Common myeloid progenitor, CD34-positive (primary cell): ENCODE data around the gene IL17RC.

ENCODE experiments used
- CTCF ChIA-PET: fragments of 350-600 bp; sonication (Branson Sonifier 250); formaldehyde crosslinking; loops from one replicate; lab custom pipeline; 2021; ENCODE audit warnings: antibody characterized with exemption; lab: Charles Lee
- POLR2A ChIA-PET: fragments of 350-600 bp; sonication (Branson Sonifier 250); formaldehyde crosslinking; loops from one replicate; lab custom pipeline; 2021; ENCODE audit warnings: antibody characterized with exemption; lab: Charles Lee
- DNase-seq, 3 donors: peaks; one replicate each; pipeline versions ENCODE4 v3.0.0 to v3.0.0-alpha.2; 2013
- H3K27ac ChIP-seq, 2 experiments: 1 replicate in 1 of 2; 2 replicates in 1 of 2; pipeline ENCODE4 v1.7.0; 2013; ENCODE audit warnings: inconsistent platforms in 2 of 2, low read length in 2 of 2, mild to moderate bottlenecking in 2 of 2, low read depth in 1 of 2, moderate library complexity in 1 of 2; ENCODE audit not compliant: severe bottlenecking in 2 of 2, insufficient read depth in 1 of 2, poor library complexity in 1 of 2
- H3K27me3 ChIP-seq, 5 experiments: replicated peaks in 2 of 5; 1 replicate in 3 of 5; 2 replicates in 2 of 5; pipeline versions ENCODE4 v1.6.1 to v1.7.0; 2013; ENCODE audit warnings: low read length in 4 of 5, mild to moderate bottlenecking in 2 of 5, moderate library complexity in 2 of 5, inconsistent platforms in 1 of 5; ENCODE audit not compliant: insufficient read depth in 5 of 5, control insufficient read depth in 4 of 5
- H3K36me3 ChIP-seq, 4 experiments: 1 replicate in 2 of 4; 2 replicates in 2 of 4; pipeline versions ENCODE4 v1.6.1 to v1.7.0; 2013; ENCODE audit warnings: low read length in 3 of 4, control low read depth in 1 of 4, mild to moderate bottlenecking in 1 of 4; ENCODE audit not compliant: control insufficient read depth in 4 of 4, insufficient read depth in 4 of 4
- H3K4me1 ChIP-seq, 4 experiments: 1 replicate in 3 of 4; 2 replicates in 1 of 4; pipeline versions ENCODE4 v1.6.1 to v1.7.1; 2013; ENCODE audit warnings: low read length in 3 of 4, mild to moderate bottlenecking in 3 of 4, control low read depth in 1 of 4, inconsistent platforms in 1 of 4, moderate library complexity in 1 of 4; ENCODE audit not compliant: control insufficient read depth in 4 of 4, insufficient read depth in 4 of 4; ENCODE audit errors: control extremely low read depth in 1 of 4
- H3K4me3 ChIP-seq, 7 experiments: 1 replicate in 4 of 7; 2 replicates in 3 of 7; pipeline versions ENCODE4 v1.5.1 to v1.7.0; 2013; ENCODE audit warnings: mild to moderate bottlenecking in 7 of 7, low read length in 6 of 7, moderate library complexity in 6 of 7, inconsistent platforms in 2 of 7, low read depth in 2 of 7, control low read depth in 1 of 7; ENCODE audit not compliant: insufficient read depth in 4 of 7, control insufficient read depth in 1 of 7; ENCODE audit errors: extremely low read depth in 1 of 7
- H3K9me3 ChIP-seq, 5 experiments: 1 replicate in 4 of 5; 2 replicates in 1 of 5; pipeline versions ENCODE4 v1.6.1 to v1.7.1; 2013; ENCODE audit warnings: low read length in 4 of 5, mild to moderate bottlenecking in 2 of 5, inconsistent platforms in 1 of 5, low read depth in 1 of 5, moderate library complexity in 1 of 5; ENCODE audit not compliant: control insufficient read depth in 4 of 5, insufficient read depth in 2 of 5; ENCODE audit errors: control extremely low read depth in 1 of 5
- WGBS: methylation state at CpG from one replicate; pipeline ENCODE4 v1.1.5; 2013; ENCODE audit not compliant: insufficient coverage; 5-methylcytosine and 5-hydroxymethylcytosine counted together

The IL17RC gene

DNA sequence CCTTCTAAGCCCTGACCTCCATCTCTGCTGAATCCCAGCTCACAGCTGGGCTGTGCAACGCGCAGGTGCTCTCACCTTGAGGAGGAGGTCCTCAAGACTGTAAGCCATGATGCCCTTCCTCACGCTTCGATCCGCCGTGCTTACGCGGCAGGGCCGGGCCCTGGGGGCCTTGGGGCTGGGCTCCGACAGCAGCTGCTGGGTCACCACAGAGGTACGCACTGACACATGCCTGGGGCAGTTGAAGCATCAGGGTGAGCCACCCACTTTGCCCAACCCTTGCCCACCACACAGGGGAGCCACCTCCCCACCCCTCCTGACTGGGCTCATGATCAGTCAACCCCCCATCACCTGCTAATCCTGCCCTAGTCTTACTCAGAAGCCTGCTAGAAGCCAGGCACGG lies 39.9 kb upstream of the IL17RC start:
- Histone ChIP-seq H3K27ac (no peak overlapping the region), H3K27me3 (no peaks in the 10 kb centered on the region), H3K36me3 (no peaks in the 10 kb centered on the region), H3K4me3 (no peak overlapping the region), H3K9me3 (no peaks in the 10 kb centered on the region), H3K4me1 (no peaks in the 10 kb centered on the region)
- CTCF ChIA-PET, result interaction anchor here (1.1 to 1.3 kb wide), 2 partner anchors 16 to 56 kb away, joined by 3 read pairs; no protein-coding TSS in a partner anchor
- peak in 2 of 3 donors; percentile 40 to 46 for DNase-seq
- WGBS, result 93% methylated on average over 11 of the region's 12 CpGs
- POLR2A ChIA-PET, result no interaction called here

GRCh38 chr3:9878700-9879099 lies 38.2 kb upstream of the IL17RC start:
- DNase-seq, result no peak
- no peaks in the 10 kb centered on the region for H3K9me3 ChIP-seq
- 85% methylated on average over 3 of the region's 5 CpGs for WGBS
- H3K36me3 ChIP-seq, result no peaks in the 10 kb centered on the region
- ChIA-PET CTCF (interaction anchor here (1.0 to 1.5 kb wide), 2 partner anchors 15 to 24 kb away, joined by 3 to 4 read pairs; partner anchors contain the start of gene IL17RE), POLR2A (no interaction called here)
- no peaks in the 10 kb centered on the region for H3K27me3 ChIP-seq
- H3K4me1 ChIP-seq, result no peaks in the 10 kb centered on the region
- no peak overlapping the region for H3K4me3 ChIP-seq
- no peak overlapping the region for H3K27ac ChIP-seq

DNA sequence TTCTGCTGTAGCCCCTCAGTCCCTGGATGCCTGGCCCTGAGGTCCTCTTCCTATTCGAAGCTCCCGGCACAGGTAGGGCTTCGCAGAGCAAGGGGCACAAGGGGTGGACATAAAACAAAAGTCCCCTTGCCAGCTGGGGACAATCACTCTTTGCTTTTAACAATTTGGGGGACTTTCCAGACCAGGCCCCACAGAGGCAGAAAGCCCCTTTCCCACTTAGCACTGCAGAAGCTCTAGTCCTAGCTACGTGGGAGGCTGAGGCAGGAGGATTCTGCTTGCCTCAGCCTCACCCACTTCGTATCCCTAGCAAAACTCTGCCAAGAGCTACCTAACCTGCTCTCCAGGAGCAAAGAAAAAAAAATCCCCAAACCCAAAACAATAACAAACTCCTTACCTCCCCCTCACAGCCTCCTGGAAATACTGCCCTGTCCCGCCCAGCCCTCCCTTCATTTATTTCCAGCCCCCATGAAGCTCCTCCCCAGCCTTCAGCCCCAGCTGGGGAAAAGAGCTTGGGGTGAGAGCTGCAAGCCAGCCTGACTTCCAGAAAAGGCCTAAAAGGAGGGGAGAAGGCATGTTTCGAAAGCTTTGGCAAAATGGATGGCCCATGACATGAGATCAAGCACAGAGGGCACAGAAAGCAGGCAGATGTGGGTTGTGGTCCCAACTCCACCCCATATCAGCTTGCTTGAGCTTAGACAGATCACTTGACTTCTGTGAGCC lies 36.9 kb upstream of the IL17RC start, which contains the start of gene CIDEC:
Gene CIDEC (minus strand): TSS at position 424 of the 720 bp plus-strand sequence. CDS start 1,767 bp downstream, outside the sequence.
- H3K36me3 ChIP-seq, result no peaks in the 10 kb centered on the region
- no peak for DNase-seq
- H3K27me3 ChIP-seq, result no peaks in the 10 kb centered on the region
- no peaks in the 10 kb centered on the region for H3K9me3 ChIP-seq
- H3K4me3 ChIP-seq, result no peak within 1 kb of the TSS
- H3K4me1 ChIP-seq, result no peaks in the 10 kb centered on the region
- POLR2A ChIA-PET, result no interaction called here
- CTCF ChIA-PET, result interaction anchor here (1.0 to 1.9 kb wide), 5 partner anchors 15 to 51 kb away, joined by 3 to 5 read pairs (median 4); no protein-coding TSS in a partner anchor
- 99% methylated on average over 6 of the region's 7 CpGs for WGBS
- no peak within 1 kb of the TSS for H3K27ac ChIP-seq

GRCh38 chr3:9881441-9881840 lies 35.5 kb upstream of the IL17RC start:
- CTCF ChIA-PET, result interaction anchor here (1.9 kb wide), 1 partner anchor 32 kb away, joined by 4 read pairs; no protein-coding TSS in a partner anchor
- Histone ChIP-seq H3K9me3 (no peaks in the 10 kb centered on the region), H3K36me3 (no peaks in the 10 kb centered on the region), H3K4me1 (no peaks in the 10 kb centered on the region), H3K27me3 (no peaks in the 10 kb centered on the region), H3K4me3 (no peak overlapping the region), H3K27ac (no peak overlapping the region)
- no CpG with 5 or more reads among the region's 1 CpG for WGBS
- POLR2A ChIA-PET, result no interaction called here
- DNase-seq, result no peak

- Histone ChIP-seq H3K4me1 (no peaks in the 10 kb centered on the region), H3K9me3 (no peaks in the 10 kb centered on the region), H3K27me3 (no peaks in the 10 kb centered on the region), H3K4me3 (no peak overlapping the region), H3K27ac (no peak overlapping the region), H3K36me3 (no peaks in the 10 kb centered on the region)
- ChIA-PET CTCF (interaction anchor here (0.9 to 2.4 kb wide), 4 partner anchors 9 to 48 kb away, joined by 3 to 11 read pairs (median 4); partner anchors contain the start of gene CRELD1), POLR2A (no interaction called here)
- DNase-seq, result no peak
- 91% methylated on average over 6 of the region's 7 CpGs for WGBS
These were observed 33.0 kb upstream of the IL17RC start for GRCh38 chr3:9883706-9884554.

DNA sequence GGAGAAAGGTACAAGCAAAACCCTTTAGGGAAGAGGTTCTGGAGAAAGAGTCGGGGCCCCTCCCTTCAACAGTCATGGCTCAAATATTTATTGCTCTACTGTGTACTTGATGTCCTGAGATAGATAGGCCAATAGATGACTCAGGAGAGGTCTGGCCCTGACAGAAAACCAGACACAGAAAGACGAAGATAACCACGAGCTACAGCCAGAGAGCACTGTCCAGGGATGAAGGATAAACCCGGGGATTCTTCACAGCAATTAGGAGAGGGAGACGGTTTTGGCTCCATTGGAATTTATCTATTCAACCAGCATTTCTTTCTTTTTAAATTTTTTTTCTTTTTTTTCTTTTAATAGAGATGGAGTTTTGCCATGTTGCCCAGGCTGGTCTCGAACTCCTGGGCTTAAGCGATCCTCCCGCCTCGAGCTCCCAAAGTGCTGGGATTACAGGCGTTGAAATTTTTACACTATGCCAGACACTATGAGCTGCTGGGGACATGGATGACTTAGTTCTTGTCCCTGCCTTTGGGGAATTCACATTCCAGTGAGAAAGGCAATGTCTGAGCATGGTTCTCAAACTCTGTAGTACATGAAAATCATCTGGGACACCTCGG lies 32.2 kb upstream of the IL17RC start:
- Histone ChIP-seq H3K9me3 (no peaks in the 10 kb centered on the region), H3K4me3 (no peak overlapping the region), H3K36me3 (no peaks in the 10 kb centered on the region), H3K4me1 (no peaks in the 10 kb centered on the region), H3K27me3 (no peaks in the 10 kb centered on the region), H3K27ac (no peak overlapping the region)
- ChIA-PET CTCF (interaction anchor here (0.9 to 2.4 kb wide), 4 partner anchors 20 to 48 kb away, joined by 3 to 11 read pairs (median 3); partner anchors contain the start of gene CRELD1), POLR2A (no interaction called here)
- 91% methylated on average over 7 of the region's 11 CpGs for WGBS
- DNase-seq, result no peak
